ENCODE results near the gene USH2A.

Gene USH2A

GRCh38 chr1:216270086-216270773 lies 153.0 kb downstream of the USH2A start:
- DNase-seq (ENCODE audit: low read depth): no peak

DNA sequence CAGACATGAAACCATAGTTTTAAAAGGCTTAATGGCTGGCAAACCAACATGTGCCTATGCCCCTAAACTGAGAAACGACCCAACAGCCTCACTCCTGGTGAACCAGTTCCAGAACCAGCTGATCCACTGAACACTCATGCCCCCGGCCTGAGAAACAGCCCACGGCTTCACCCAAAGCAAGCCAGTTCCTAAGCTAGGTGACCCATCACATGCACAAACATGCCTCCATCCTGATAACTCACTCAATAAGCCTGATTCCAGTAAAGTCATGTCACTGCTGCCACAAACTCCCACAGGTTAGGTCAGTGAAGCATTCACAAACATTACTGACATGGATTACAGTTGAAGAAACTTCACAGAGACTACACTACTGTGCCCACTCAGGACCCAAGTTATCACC lies 161.6 kb downstream of the USH2A start:
- no peak for DNase-seq (ENCODE audit: low read depth)

- DNase-seq (ENCODE audit: low read depth): no peak
Observed at GRCh38 chr1:216258856-216259255, 164.4 kb downstream of the USH2A start.

GRCh38 chr1:216258386-216258785 lies 164.9 kb downstream of the USH2A start:
- no peak for DNase-seq (ENCODE audit: low read depth)

DNA sequence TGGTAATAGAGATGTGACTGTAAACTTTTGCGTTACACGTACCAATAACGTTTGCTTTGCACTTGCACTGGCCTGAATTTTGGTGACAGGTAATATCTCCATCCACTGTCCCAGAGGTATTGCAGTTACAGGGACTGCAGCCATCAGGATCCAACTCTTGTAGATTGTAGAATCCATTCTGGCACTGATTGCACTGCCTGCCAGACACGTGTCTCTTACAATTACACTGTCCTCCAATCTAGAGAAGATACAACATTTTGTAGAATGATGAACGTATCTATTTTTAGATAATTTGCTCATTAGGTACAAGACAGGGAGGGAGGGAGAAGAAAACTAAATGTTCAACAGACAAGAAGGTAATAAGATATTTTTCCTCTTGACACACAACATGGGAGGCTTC lies 172.4 kb downstream of the USH2A start:
- DNase-seq (ENCODE audit: low read depth): no peak

DNA sequence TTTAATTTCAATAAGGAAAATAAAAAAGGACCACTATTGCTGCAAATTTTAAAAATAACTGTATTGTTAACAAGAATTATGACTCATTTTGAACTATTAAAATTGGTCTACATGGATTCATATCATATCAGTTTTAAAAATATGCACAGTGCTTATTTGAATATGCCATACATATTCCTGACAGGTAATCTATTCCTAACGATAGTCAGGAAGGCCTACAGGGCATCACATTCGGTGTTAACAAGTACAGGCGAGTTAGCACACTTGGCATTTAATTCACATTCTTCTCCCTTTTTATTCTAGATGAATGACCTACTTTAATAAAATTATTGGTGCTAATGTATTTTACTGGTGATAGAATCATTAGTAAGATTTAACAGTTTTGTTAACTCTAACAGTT lies 174.6 kb downstream of the USH2A start:
- no peak for DNase-seq (ENCODE audit: low read depth)

DNA sequence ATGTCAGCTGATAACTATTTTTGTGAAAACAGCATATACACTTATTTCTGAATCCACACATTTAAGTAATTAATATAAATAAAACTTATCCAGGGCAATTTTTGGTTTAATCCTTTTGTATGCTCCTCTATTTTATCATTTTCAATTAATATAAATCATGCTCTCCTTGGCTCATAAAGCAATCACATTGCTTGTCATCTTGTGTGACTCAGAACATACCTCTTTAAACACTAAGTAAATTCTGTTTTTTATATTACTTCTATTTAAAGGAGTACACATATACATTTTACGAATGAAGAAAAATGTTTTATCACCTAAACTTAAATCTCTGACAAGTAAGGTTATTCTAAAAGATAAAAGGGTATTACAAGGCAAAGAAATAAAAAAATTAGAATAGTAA lies 175.3 kb downstream of the USH2A start:
- no peak for DNase-seq (ENCODE audit: low read depth)

GRCh38 chr1:216246577-216247203 lies 176.6 kb downstream of the USH2A start:
- DNase-seq (ENCODE audit: low read depth): no peak

- DNase-seq (ENCODE audit: low read depth): no peak
Observed at GRCh38 chr1:216238844-216239243, 184.4 kb downstream of the USH2A start.

GRCh38 chr1:216237927-216238542 lies 185.2 kb downstream of the USH2A start:
- DNase-seq (ENCODE audit: low read depth): no peak

DNA sequence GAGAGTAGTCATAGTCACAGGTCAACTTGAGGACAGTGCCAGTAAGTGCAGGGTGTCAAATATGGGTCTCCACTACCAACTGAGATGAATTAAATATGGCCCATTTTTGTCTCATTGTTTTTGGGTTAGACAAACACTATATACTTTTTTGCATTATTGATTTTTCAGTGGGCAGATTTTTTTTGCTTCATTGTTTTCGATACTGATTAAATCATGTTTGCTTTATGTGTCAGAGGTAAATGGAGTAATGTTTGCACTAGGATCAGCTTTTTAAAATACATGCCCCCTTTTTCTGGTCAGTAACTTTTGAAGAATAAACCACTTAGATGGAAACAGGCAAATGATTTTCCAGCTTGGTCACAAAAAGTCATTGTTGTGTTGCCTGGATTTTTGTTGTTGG lies 199.0 kb downstream of the USH2A start:
- no peak for DNase-seq (ENCODE audit: low read depth)

- no peak for DNase-seq (ENCODE audit: low read depth)
Observed at GRCh38 chr1:216223486-216223885, 199.8 kb downstream of the USH2A start.

GRCh38 chr1:216222288-216222687 lies 201.0 kb downstream of the USH2A start:
- DNase-seq (ENCODE audit: low read depth): no peak

- DNase-seq (ENCODE audit: low read depth): no peak
Observed at GRCh38 chr1:216221260-216221700, 202.0 kb downstream of the USH2A start.

- DNase-seq (ENCODE audit: low read depth): no peak
Observed at GRCh38 chr1:216216305-216216704, 206.9 kb downstream of the USH2A start.

- no peak for DNase-seq (ENCODE audit: low read depth)
Observed at GRCh38 chr1:216215169-216215568, 208.1 kb downstream of the USH2A start.

- no peak for DNase-seq (ENCODE audit: low read depth)
Observed at GRCh38 chr1:216212826-216213225, 210.4 kb downstream of the USH2A start.

GRCh38 chr1:216210081-216210480 lies 213.2 kb downstream of the USH2A start:
- no peak for DNase-seq (ENCODE audit: low read depth)

GRCh38 chr1:216209125-216209524 lies 214.1 kb downstream of the USH2A start:
- no peak for DNase-seq (ENCODE audit: low read depth)

DNA sequence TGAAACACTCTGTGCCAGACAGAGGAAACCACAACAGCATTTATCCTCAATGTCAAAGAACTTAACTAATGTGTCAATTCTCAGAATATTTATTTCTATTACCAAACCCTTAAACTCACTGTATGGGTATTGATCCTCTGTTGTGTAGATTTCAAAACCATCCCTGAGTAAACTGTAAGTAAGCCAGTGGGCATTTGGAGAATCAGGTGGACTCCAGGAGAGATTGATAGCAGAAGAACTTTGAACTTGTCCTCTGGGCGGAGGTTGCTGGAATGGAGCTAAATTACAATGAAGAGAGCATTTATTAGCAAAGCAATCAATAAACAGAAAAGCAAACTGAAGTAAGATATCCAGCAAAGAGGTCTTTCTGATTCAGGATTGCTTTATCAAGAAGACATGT lies 216.1 kb downstream of the USH2A start:
- DNase-seq (ENCODE audit: low read depth): no peak

- DNase-seq (ENCODE audit: low read depth): no peak
Observed at GRCh38 chr1:216205176-216205575, 218.1 kb downstream of the USH2A start.

DNA sequence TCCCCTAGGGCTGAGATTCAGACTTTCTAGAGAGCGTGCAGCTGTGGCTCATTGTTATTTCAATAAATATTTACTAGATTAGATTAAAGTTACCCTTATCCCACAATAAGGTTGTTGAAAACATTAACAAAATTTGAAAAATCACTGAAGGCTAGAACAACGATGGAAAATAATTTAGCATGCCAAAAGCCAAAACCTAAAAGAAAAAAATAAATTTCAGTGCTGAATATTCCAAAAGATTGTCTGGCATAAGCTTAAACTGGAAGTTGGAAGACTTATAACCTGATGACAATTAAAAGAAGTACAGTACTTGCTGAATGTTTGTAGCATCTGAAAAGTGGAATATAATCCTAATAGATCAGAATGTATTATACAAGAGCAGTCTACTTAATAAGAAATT lies 221.3 kb downstream of the USH2A start:
- DNase-seq (ENCODE audit: low read depth): no peak

DNA sequence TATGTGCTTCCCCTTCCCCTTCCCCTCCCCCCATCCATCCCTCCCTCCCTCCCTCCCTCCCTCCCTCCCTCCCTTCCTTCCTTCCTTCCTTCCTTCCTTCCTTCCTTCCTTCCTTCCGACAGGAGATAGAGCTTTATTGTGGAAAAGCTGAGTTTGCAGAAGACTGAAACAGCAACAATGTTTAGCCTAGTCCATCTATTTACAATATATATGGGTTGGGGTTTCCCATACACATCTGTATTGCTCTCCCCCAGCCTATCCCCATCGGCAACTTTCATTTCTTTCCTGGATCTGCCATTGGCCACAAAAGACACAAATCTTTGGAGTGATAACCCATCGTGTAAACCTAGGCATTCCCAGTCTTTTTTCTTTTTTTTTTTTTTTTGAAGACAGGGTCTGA lies 222.3 kb downstream of the USH2A start:
- DNase-seq (ENCODE audit: low read depth): no peak

DNA sequence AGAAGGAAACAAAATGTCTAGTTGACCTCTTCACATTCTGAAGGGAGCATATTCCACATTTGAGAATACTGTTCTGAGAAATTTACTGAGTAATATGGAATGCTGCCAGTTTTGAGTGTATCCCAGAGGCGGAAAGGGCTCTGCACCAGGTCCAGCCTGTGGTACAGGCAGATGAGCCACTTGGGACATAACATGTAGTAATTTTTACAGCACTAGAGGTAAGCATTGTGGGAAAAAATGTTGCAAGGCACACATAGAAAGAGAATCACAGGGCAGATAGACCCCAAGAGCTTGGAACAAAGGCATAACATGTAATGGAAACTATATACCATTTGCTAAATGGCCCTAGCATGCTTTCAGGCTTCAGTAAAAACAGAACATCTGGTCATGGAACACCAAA lies 228.5 kb downstream of the USH2A start:
- DNase-seq (ENCODE audit: low read depth): no peak
